H1 (cell line): ENCODE data around the gene ZNF511. TPM values are rescaled to one million over a fixed set of nuclear protein-coding genes. Genes with fewer than 3 reads are reported as not detected.

ENCODE experiments used
- RFX5 ChIP-seq: IDR thresholded peaks from 2 replicates; pipeline ENCODE4 v1.6.1; 2011; ENCODE audit warnings: low read depth, low read length, improper control_type of control experiment, borderline replicate concordance
- RNF2 ChIP-seq: fragments of 200-900, 300-1000 bp; sonication (generic); IDR thresholded peaks from 2 replicates; pipeline ENCODE4 v1.7.1; 2016; ENCODE audit warnings: borderline replicate concordance, low read depth, mild to moderate bottlenecking, antibody characterized with exemption, low read length; ENCODE audit not compliant: poor library complexity, severe bottlenecking; ENCODE audit errors: missing control alignments
- RXRA ChIP-seq: IDR thresholded peaks from 2 replicates; pipeline ENCODE4 v1.6.1; 2011; ENCODE audit warnings: low read depth, mild to moderate bottlenecking, low read length, moderate library complexity; ENCODE audit not compliant: insufficient read depth
- SIX5 ChIP-seq: IDR thresholded peaks from 2 replicates; pipeline ENCODE4 v1.6.1; 2011; ENCODE audit warnings: mild to moderate bottlenecking, low read depth, low read length
- polyA plus RNA-seq, 7 experiments: library from polyadenylated mRNA; depleted of rRNA in 3 of 7; stranded (reverse) in 5 of 7; unstranded in 2 of 7; fragments of >200 nt in 5 of 7; fragments of 200-250 nt in 2 of 7; gene quantifications; 1 replicate in 5 of 7; 2 replicates in 1 of 7; 4 replicates in 1 of 7; pipeline versions ENCODE4 v1.2.1 to v1.2.3, GENCODE V29; 2011 to 2013; ENCODE audit warnings: missing spikeins in 2 of 7, mixed read lengths in 2 of 7
- total RNA-seq: library from RNA; stranded (reverse); fragmentation: NEBNext Ultra II Directional; extraction: Animal tissue kit (Norgen Biotek cat#: 25700); gene quantifications from 2 replicates; pipeline ENCODE4 v1.2.1, GENCODE V29; 2021

Gene ZNF511
- total and polyA plus RNA-seq, 2 of the 8 experiments (the other 6 are each of a cell fraction or from before 2014, with no cell fraction given): 55.4 to 71.7 TPM

- no peak for TF ChIP-seq RNF2
- TF ChIP-seq RXRA: no peak
- TF ChIP-seq SIX5: no peak
- TF ChIP-seq RFX5: no peak
Measured at GRCh38 chr10:133266056-133266795, 42.5 kb upstream of the ZNF511 start (continued).
